Vagina (tissue), 2 donors: ENCODE measurements around the gene CCDC85B. TPM values are rescaled to one million over a fixed set of nuclear protein-coding genes. Genes with fewer than 3 reads are reported as not detected.

Experiments used
- DNase-seq, 2 donors: peaks; one replicate each; pipeline ENCODE4 v3.0.0-alpha.2; 2017; ENCODE audit errors: extremely low spot score in 2 of 2
- H3K27ac ChIP-seq: fragments of 200-600 bp; sonication (generic); one replicate; pipeline ENCODE4 v1.5.1; 2019
- H3K27me3 ChIP-seq: fragments of 200-600 bp; sonication (generic); one replicate; pipeline ENCODE4 v1.5.1; 2019
- H3K36me3 ChIP-seq, 2 donors: fragments of 200-600 bp; sonication (generic); one replicate each; pipeline ENCODE4 v1.5.1; 2017 to 2019
- H3K4me1 ChIP-seq: fragments of 200-600 bp; sonication (generic); one replicate; pipeline ENCODE4 v1.5.1; 2019
- H3K4me3 ChIP-seq, 2 donors: fragments of 200-600 bp; sonication (generic); 1 replicate in 1 of 2; 2 replicates in 1 of 2; pipeline ENCODE4 v1.5.1; 2016 to 2019
- H3K9me3 ChIP-seq: fragments of 200-600 bp; sonication (generic); one replicate; pipeline ENCODE4 v1.5.1; 2019
- POLR2A ChIP-seq, 2 donors: fragments of 450-650 bp; IDR thresholded peaks; one replicate each; pipeline ENCODE4 v1.6.1; 2017; ENCODE audit warnings: antibody characterized with exemption in 2 of 2, mild to moderate bottlenecking in 2 of 2, moderate library complexity in 2 of 2
- POLR2AphosphoS5 ChIP-seq, 2 donors: sonication (generic); formaldehyde crosslinking; IDR thresholded peaks; one replicate each; pipeline ENCODE4 v1.9.0; 2017; ENCODE audit warnings: antibody characterized with exemption in 2 of 2, mild to moderate bottlenecking in 2 of 2, low read depth in 1 of 2; ENCODE audit not compliant: insufficient read depth in 1 of 2
- intact Hi-C: fragments of 100-400 bp; cut with DNase I; formaldehyde crosslinking; loops from one replicate; pipeline ENCODE4 v1.15.1; 2023
- total RNA-seq: library from RNA; depleted of rRNA; stranded (reverse); fragments of >200 nt; gene quantifications from one replicate; pipeline ENCODE4 v1.2.3, GENCODE V29; 2016
- TF ChIP-seq, protein P1 (sequence below), 3 experiments: fragments of 450-650 bp in 2 of 3; fragments of 200-600 bp in 1 of 3; sonication (generic) in 1 of 3; IDR thresholded peaks; one replicate each; pipeline ENCODE4 v1.5.1; 2017 to 2019; ENCODE audit warnings: antibody characterized with exemption in 3 of 3, mild to moderate bottlenecking in 2 of 3, moderate library complexity in 2 of 3

CCDC85B gene
- total RNA-seq, 1 donor from 2014 or later, result 76.4 TPM

DNA sequence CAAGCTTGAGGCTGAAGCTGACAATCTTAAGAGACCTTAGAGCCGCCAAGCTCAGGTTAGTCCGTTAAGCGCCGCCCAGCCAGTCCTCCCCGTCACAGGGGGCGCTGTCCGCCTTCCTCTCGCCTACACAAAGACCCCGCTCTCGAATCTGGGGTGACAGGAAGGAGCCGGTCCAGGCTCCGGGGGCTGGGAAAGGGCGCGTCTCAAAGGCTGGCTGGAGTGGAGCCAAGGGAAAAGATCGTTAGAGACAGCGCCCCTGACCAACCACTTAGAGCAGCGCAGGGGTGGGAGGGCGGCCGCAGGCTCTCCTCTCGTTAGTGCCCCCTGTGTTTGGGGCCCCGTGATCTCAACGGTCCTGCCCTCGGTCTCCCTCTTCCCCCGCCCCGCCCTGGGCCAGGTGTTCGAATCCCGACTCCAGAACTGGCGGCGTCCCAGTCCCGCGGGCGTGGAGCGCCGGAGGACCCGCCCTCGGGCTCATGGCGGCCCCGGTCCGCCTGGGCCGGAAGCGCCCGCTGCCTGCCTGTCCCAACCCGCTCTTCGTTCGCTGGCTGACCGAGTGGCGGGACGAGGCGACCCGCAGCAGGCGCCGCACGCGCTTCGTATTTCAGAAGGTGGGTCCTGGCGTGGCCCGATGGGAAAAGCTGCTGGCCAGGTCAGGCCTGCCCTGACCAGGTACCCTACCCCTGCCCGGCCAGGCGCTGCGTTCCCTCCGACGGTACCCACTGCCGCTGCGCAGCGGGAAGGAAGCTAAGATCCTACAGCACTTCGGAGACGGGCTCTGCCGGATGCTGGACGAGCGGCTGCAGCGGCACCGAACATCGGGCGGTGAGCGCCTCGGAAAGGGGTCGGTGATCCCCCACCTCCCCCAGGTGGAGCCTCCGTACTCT, 30.0 kb upstream of the CCDC85B start, which contains the start of gene MUS81:
TSS of gene MUS81 (plus strand) at position 156 of the 887 bp plus-strand sequence. CDS start at position 477, 321 bp downstream.
- peak in 1 of 2 donors; percentile 57 for TF ChIP-seq POLR2A (IDR thresholded peaks at IDR 0.05)
- TF ChIP-seq, protein P1, sequence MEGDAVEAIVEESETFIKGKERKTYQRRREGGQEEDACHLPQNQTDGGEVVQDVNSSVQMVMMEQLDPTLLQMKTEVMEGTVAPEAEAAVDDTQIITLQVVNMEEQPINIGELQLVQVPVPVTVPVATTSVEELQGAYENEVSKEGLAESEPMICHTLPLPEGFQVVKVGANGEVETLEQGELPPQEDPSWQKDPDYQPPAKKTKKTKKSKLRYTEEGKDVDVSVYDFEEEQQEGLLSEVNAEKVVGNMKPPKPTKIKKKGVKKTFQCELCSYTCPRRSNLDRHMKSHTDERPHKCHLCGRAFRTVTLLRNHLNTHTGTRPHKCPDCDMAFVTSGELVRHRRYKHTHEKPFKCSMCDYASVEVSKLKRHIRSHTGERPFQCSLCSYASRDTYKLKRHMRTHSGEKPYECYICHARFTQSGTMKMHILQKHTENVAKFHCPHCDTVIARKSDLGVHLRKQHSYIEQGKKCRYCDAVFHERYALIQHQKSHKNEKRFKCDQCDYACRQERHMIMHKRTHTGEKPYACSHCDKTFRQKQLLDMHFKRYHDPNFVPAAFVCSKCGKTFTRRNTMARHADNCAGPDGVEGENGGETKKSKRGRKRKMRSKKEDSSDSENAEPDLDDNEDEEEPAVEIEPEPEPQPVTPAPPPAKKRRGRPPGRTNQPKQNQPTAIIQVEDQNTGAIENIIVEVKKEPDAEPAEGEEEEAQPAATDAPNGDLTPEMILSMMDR (IDR thresholded peaks at IDR 0.05), result peak; percentile 35 to 83 (median 79)
- peak; percentile 88 to 98 for TF ChIP-seq POLR2AphosphoS5 (IDR thresholded peaks at IDR 0.05; ENCODE audit: insufficient read depth in 1 of 2, low read depth in 1 of 2)
- Histone ChIP-seq H3K27me3 (no peaks in the 10 kb centered on the region), H3K36me3 (peaks cover 0 to 43% of the 10 kb centered on the region in 2 donors), H3K9me3 (no peaks in the 10 kb centered on the region), H3K4me3 (peak within 1 kb of the TSS; percentile 95 to 100), H3K27ac (peak within 1 kb of the TSS; percentile 93), H3K4me1 (peaks cover 47% of the 10 kb centered on the region)
- intact Hi-C loops, result no loop called here
- peak in 1 of 2 donors; percentile 99 for DNase-seq

DNA sequence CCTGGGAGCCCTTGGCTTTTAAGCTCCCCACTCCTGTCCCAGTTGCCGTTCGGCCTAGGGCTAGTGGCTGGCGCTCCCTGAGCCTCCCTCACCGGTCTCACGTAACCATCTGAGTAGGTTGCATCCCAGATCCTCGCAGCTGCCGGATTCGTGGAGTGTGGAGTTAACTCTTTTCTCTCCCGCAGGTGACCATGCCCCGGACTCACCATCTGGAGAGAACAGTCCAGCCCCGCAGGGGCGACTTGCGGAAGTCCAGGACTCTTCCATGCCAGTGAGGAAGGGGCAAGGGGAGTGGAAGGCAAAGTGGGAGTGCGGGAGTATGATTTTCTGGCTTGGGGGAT, 29.3 kb upstream of the CCDC85B start:
- Histone ChIP-seq H3K4me3 (peak overlapping the region; percentile 95 to 100), H3K27ac (peak overlapping the region; percentile 93), H3K36me3 (peaks cover 0 to 43% of the 10 kb centered on the region in 2 donors), H3K4me1 (peaks cover 41% of the 10 kb centered on the region), H3K27me3 (no peaks in the 10 kb centered on the region), H3K9me3 (no peaks in the 10 kb centered on the region)
- intact Hi-C loops, result no loop called here
- DNase-seq, result no peak
- TF ChIP-seq, protein P1 (IDR thresholded peaks at IDR 0.05), result no peak
- no peak for TF ChIP-seq POLR2AphosphoS5 (IDR thresholded peaks at IDR 0.05; ENCODE audit: insufficient read depth in 1 of 2, low read depth in 1 of 2)
- no peak for TF ChIP-seq POLR2A (IDR thresholded peaks at IDR 0.05)

DNA sequence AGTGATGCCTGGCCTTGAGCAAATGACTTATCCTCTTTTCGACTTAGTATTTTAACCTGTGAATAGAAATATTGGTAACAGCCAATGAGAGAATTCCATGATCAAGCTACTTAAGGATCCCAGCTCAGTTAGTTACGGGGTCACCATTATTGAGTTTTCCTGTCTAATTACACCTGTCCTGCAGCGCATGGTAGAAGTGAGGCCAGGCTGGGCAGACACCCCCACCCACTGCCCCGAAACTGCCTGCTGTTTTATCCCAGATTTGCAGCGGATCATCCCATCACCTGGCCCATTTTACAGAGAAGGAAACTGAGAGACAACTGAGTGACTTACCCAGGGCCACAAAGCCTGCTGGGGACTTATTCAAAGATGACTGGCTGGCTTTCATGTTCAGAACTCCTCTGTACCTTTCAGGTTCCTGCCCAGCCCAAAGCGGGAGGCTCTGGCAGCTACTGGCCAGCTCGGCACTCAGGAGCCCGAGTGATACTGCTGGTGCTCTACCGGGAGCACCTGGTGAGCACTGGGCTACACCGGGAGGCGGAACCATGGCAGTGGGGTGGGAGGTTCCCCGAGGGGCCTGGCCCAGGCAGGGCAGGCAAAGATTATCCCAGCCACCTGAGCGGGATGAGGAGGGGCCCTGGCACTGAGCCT, 28.8 kb upstream of the CCDC85B start:
- no peak for DNase-seq
- Histone ChIP-seq H3K4me3 (peak overlapping the region; percentile 95 to 100), H3K27ac (peak overlapping the region; percentile 93), H3K27me3 (no peaks in the 10 kb centered on the region), H3K4me1 (peaks cover 36% of the 10 kb centered on the region), H3K36me3 (peaks cover 0 to 47% of the 10 kb centered on the region in 2 donors), H3K9me3 (no peaks in the 10 kb centered on the region)
- intact Hi-C loops, result no loop called here
- TF ChIP-seq POLR2AphosphoS5 (IDR thresholded peaks at IDR 0.05; ENCODE audit: insufficient read depth in 1 of 2, low read depth in 1 of 2) (no peak), POLR2A (IDR thresholded peaks at IDR 0.05) (no peak)
- TF ChIP-seq, protein P1 (IDR thresholded peaks at IDR 0.05), result no peak

DNA sequence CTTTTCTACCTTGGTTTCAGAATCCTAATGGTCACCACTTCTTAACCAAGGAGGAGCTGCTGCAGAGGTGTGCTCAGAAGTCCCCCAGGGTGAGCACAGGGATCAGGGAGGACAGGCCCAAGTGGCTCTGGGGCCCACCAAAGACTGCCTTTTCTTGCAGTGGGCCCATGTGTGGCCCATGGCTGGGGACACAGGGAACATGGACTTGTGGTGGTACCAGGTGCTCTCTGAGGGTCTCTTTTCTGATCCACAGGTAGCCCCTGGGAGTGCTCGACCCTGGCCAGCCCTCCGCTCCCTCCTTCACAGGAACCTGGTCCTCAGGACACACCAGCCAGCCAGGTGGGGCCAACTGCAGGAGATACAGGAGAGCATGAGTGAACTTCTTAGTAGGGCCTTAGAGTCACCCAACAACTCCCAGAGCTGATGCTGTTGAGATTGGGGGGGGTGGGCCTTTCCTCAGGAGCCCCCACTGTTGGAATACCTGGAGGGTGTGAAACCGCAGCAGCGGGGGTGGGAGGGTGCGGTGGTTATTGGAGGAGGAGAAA, 28.2 kb upstream of the CCDC85B start:
- Histone ChIP-seq H3K4me3 (no peak overlapping the region), H3K9me3 (no peaks in the 10 kb centered on the region), H3K27ac (no peak overlapping the region), H3K36me3 (peaks cover 0 to 52% of the 10 kb centered on the region in 2 donors), H3K4me1 (peaks cover 34% of the 10 kb centered on the region), H3K27me3 (no peaks in the 10 kb centered on the region)
- no peak for DNase-seq
- TF ChIP-seq POLR2A (IDR thresholded peaks at IDR 0.05) (no peak), POLR2AphosphoS5 (IDR thresholded peaks at IDR 0.05; ENCODE audit: insufficient read depth in 1 of 2, low read depth in 1 of 2) (no peak)
- TF ChIP-seq, protein P1 (IDR thresholded peaks at IDR 0.05), result no peak
- intact Hi-C loops, result no loop called here
